Psoas muscle (tissue), 8 donors: ENCODE results near the gene ARAP1. TPM values are rescaled to one million over a fixed set of nuclear protein-coding genes. Genes with fewer than 3 reads are reported as not detected.

Experiments used
- ATAC-seq, 4 donors: fragments of 200-7000 bp; cut with Tn5 transposase; one replicate each; pipeline ENCODE4 v1.9.1; 2020; ENCODE audit warnings: moderate library complexity in 3 of 4, mild to moderate bottlenecking in 2 of 4
- DNase-seq, 2 donors: peaks; one replicate each; pipeline ENCODE4 v3.0.0-alpha.2; 2020
- H3K27ac ChIP-seq: fragments of 200-600 bp; one replicate; pipeline ENCODE4 v1.8.0; 2022
- H3K27me3 ChIP-seq, 3 donors: fragments of 200-600 bp in 1 of 3; one replicate each; pipeline versions ENCODE4 v1.6.1 to v1.8.0; 2013 to 2022; ENCODE audit warnings: low read length in 2 of 3, mild to moderate bottlenecking in 2 of 3, moderate library complexity in 1 of 3; ENCODE audit not compliant: insufficient read depth in 3 of 3
- H3K36me3 ChIP-seq, 2 donors: fragments of 200-600 bp in 1 of 2; one replicate each; pipeline versions ENCODE4 v1.6.1 to v1.8.0; 2013 to 2022; ENCODE audit warnings: low read depth in 1 of 2, mild to moderate bottlenecking in 1 of 2, moderate library complexity in 1 of 2; ENCODE audit not compliant: insufficient read depth in 1 of 2
- H3K4me1 ChIP-seq: fragments of 200-600 bp; one replicate; pipeline ENCODE4 v1.8.0; 2022
- H3K4me3 ChIP-seq: fragments of 200-600 bp; one replicate; pipeline ENCODE4 v1.8.0; 2022; ENCODE audit warnings: mild to moderate bottlenecking
- H3K9me3 ChIP-seq: fragments of 200-600 bp; one replicate; pipeline ENCODE4 v1.8.0; 2022
- WGBS, 3 donors: extraction: QIAGEN DNeasy Blood & Tissue Kit; methylation state at CpG; one replicate each; pipeline versions ENCODE4 v1.1.6 to v1.1.7; 2013; 5-methylcytosine and 5-hydroxymethylcytosine counted together
- intact Hi-C, 2 donors: fragments of 100-400 bp; cut with DNase I; formaldehyde crosslinking; loops; one replicate each; pipeline versions ENCODE4 v1.11.0 to v1.14.2; 2022
- polyA plus RNA-seq, 3 donors: library from polyadenylated mRNA; stranded (reverse); fragments of 200-250 nt; gene quantifications; one replicate each; pipeline ENCODE4 v1.2.3, GENCODE V29; 2013
- total RNA-seq, 4 donors: library from RNA; stranded (reverse); fragmentation: NEBNext Ultra II Directional in 2 of 4; extraction: Animal tissue kit (Norgen Biotek cat#: 25700) in 2 of 4; gene quantifications; one replicate each; pipeline versions ENCODE4 v1.2.1 to v1.2.4, GENCODE V29; 2021 to 2023
- TF ChIP-seq, protein P1 (sequence below): fragments of 200-600 bp; IDR thresholded peaks from one replicate; pipeline ENCODE4 v1.8.0; 2022; ENCODE audit warnings: antibody characterized with exemption
- donor health status: healthy with polysubstance abuse.
- donor health status: DM: no; HTN: no; CAD: no; lungs with moderate emphysema.
- donor health status: Bipolar disorder and iron deficiency.
- donor health status: healthy.
- donor health status: DM: yes; HTN: yes; CAD: no.
- donor health status: DM: no; HTN: no; CAD: no.
- donor health status: DM: no; HTN: no; CAD: no.
- donor health status: DM: yes; HTN: yes; CAD: no.

ARAP1 gene
- total and polyA plus RNA-seq, 7 donors: 16.0 to 27.5 (median 18.6) TPM

DNA sequence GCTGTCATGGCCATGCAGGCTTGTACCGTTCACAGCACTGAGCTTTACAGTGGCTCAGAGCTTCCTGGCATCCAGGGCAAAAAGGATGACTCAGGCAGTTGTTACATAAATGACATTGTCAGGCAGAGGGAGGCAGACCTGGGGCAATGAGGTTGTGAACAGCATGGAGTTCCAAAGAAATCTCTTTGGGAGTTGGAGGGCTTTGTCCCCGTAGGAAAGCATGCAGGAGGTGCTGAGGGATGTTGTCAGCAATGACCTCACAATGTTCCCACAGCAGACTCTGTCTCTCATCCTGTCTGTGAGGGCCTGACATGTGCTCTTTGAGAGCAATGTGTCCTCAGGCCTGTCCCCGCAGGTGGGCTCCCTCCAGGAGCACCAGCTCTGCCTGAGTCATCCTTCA lies 52.1 kb downstream of the ARAP1 start:
- ATAC-seq (no peak), DNase-seq (no peak)
- Histone ChIP-seq H3K27me3 (no peaks in the 10 kb centered on the region), H3K4me1 (no peaks in the 10 kb centered on the region), H3K9me3 (no peaks in the 10 kb centered on the region), H3K27ac (no peak overlapping the region), H3K4me3 (no peak overlapping the region), H3K36me3 (peaks cover 4 to 81% of the 10 kb centered on the region in 2 donors)
- intact Hi-C loops: no loop called here
- WGBS, 3 donors: 73 to 80% (median 79%) methylated on average over 3 of the region's 3 CpGs
- TF ChIP-seq, protein P1, sequence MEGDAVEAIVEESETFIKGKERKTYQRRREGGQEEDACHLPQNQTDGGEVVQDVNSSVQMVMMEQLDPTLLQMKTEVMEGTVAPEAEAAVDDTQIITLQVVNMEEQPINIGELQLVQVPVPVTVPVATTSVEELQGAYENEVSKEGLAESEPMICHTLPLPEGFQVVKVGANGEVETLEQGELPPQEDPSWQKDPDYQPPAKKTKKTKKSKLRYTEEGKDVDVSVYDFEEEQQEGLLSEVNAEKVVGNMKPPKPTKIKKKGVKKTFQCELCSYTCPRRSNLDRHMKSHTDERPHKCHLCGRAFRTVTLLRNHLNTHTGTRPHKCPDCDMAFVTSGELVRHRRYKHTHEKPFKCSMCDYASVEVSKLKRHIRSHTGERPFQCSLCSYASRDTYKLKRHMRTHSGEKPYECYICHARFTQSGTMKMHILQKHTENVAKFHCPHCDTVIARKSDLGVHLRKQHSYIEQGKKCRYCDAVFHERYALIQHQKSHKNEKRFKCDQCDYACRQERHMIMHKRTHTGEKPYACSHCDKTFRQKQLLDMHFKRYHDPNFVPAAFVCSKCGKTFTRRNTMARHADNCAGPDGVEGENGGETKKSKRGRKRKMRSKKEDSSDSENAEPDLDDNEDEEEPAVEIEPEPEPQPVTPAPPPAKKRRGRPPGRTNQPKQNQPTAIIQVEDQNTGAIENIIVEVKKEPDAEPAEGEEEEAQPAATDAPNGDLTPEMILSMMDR: no peak

DNA sequence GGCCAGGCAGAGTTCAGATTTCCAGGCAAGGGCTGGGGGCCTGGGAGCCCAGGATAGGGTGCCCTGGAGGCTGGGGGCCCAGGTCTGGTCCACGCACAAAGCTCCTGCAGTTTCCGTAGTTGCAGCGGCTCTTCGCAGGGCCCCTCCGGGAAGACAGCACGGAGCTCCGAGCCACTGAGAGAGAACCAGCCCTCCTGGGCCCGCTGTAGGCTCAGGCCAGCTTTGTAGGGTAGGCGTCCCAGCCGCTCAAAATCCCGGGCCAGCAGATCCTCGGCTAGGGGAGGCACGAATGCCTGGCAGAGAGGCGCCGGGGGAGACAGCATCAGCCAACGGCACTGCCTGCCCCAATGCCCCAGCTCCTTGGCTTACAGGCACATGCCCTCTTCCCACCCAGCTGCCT lies 54.4 kb downstream of the ARAP1 start:
- no peaks in the 10 kb centered on the region for H3K4me1 ChIP-seq
- peaks cover 9 to 99% of the 10 kb centered on the region in 2 donors for H3K36me3 ChIP-seq
- no peak overlapping the region for H3K4me3 ChIP-seq
- intact Hi-C loops: no loop called here
- no peaks in the 10 kb centered on the region for H3K9me3 ChIP-seq
- TF ChIP-seq, protein P1: no peak
- DNase-seq (no peak), ATAC-seq (no peak)
- H3K27ac ChIP-seq: no peak overlapping the region
- WGBS, 3 donors: 83 to 87% (median 87%) methylated on average over 14 to 16 of the region's 16 CpGs
- no peaks in the 10 kb centered on the region for H3K27me3 ChIP-seq

DNA sequence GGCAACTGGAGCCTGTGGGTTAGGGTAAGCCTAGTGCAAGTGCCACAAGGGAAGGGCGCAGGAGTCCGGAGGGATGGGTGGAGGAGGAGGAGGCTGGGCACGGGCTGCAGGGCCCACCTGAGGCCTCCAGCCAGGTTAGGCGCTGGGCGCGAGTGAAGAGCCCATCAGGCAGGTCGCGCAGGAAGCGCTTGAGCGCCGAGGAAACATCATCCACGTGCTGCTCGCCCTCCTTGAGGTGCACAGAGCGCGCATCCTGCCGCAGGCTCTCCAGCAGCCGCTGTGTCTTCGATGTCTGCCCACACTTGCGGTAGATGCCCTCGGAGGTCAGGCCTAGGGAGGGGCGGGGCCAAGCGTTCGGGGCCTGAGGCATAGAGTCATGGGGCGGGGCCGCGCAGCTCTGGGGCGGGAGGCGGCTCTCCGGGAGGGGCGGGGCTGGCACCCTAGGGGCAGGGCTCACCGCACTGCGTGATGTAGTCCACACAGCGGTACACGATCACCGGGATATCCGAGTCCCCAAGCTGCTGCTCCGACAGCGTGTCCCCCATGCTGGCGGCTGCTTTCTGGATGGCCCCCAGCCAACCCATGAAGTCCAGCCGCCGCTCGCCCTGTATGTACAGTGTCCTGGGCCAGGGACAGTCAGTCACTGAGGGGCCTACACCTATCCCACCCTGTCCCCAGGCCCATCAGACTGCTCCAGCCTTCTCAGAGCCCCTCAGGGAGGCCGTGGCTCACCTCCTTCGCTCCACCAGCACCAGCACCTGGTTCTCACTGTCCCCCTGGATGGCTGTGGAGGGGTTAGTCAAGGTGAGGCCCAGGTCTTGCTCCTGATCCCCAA lies 55.1 kb downstream of the ARAP1 start:
- Histone ChIP-seq H3K27me3 (no peaks in the 10 kb centered on the region), H3K4me3 (no peak overlapping the region), H3K27ac (no peak overlapping the region), H3K36me3 (peaks cover 12 to 100% of the 10 kb centered on the region in 2 donors), H3K4me1 (no peaks in the 10 kb centered on the region), H3K9me3 (no peaks in the 10 kb centered on the region)
- peak; percentile 35 to 68 (median 49) for ATAC-seq
- intact Hi-C loops: no loop called here
- peak; percentile 81 to 88 for DNase-seq
- TF ChIP-seq, protein P1: no peak
- 78 to 81% (median 80%) methylated on average over 43 to 44 of the region's 44 CpGs for WGBS, 3 donors

DNA sequence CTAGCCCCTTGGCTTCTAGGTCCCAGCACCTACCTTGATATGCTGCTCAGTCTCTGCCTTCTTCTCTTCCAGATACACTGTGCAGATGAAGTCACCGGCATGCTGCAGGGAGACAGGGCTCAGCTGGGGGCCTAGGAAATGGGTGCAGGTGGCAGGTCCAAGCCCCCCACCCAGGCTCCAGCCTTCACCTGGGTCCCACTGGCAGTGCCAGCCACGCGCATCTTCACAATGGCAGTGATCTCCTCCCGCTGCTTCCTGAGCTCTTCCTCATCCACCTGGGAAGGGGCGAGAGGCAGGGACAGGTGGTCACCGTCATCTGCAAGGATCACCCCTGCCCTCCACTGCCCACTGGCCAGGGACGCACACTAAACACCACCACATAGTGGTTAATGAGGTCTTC lies 56.9 kb downstream of the ARAP1 start:
- Histone ChIP-seq H3K36me3 (peaks cover 12 to 100% of the 10 kb centered on the region in 2 donors), H3K9me3 (no peaks in the 10 kb centered on the region), H3K27me3 (no peaks in the 10 kb centered on the region), H3K4me1 (no peaks in the 10 kb centered on the region), H3K27ac (no peak overlapping the region), H3K4me3 (no peak overlapping the region)
- intact Hi-C loops: no loop called here
- TF ChIP-seq, protein P1: no peak
- WGBS, 3 donors: 96% methylated on average over 6 to 7 of the region's 7 CpGs
- no peak for ATAC-seq
- DNase-seq: no peak
